Nasal cavity respiratory epithelium epithelial cell of viscerocranial mucosa (primary cell): ENCODE results near the gene ALDH16A1. TPM values are rescaled to one million over a fixed set of nuclear protein-coding genes. Genes with fewer than 3 reads are reported as not detected.

Source experiments
- total RNA-seq: library from RNA; depleted of rRNA; stranded (reverse); fragments of >200 nt; gene quantifications from 2 replicates; pipeline ENCODE4 v1.2.3, GENCODE V29; 2014

ALDH16A1 gene
- 17.7 and 27.3 TPM in 2 replicates for total RNA-seq

GRCh38 chr19:49453013-49453756 is at the start of gene ALDH16A1:
TSS of gene ALDH16A1 (plus strand) at chr19:49453225. CDS start at chr19:49453332, 107 bp downstream.

DNA sequence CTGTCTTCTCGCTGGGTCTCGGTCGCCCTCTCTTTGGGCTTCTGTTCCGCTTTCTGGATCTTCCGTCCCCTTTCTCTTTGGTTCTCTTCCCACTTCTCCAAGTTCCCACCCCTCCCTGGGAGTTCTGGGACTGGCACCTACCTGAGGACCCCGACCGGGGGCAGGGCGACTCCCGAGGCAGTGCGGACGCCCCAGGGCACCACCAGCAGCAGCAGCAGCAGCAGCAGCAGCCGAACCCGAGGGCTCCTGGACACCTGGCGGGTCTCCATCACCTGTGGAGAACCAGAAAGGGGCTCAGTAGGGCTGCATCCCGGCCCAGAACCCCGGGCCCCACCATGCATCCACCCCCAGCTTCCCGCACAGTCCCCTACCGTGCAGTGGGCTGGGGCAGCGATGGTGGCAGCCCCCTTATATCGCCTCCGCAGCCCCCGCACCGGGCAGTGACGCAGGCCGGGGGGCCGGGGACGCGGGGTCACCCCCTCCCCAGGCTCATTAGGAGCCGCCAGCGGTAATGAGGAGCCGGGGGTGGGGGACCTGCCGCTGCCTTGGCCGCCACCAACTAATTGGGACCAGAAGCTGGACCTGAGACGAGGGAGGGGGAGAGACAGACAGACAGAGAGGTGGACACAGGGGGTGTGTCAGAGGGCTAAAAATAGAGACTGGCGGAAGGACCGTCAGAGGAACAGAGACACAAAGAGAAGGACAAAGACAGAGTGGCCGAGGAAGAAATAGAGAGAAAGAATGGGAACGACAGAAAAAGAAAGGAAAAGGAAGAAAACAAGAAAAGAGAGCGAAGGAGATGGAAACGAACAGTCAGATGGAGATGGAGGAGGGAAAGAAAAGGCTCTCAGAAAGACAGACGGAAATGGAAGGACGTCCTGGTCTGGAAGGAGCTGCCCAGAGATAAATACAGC is 29.7 kb upstream of the ALDH16A1 start, which contains the start of gene PTH2:
Gene PTH2, minus strand, starts transcription at position 371 of the 914 bp plus-strand sequence. Its CDS starts 102 bp downstream, at position 269.

GRCh38 chr19:49425178-49425577 is 27.8 kb upstream of the ALDH16A1 start, which contains the start of gene GFY:
TSS of gene GFY (plus strand) at chr19:49425388. CDS start at chr19:49426431, 1,043 bp downstream.

GRCh38 chr19:49441210-49441959 is 11.6 kb upstream of the ALDH16A1 start, which contains the start of gene SLC17A7:
TSS of gene SLC17A7 (minus strand) at chr19:49441527. CDS start at chr19:49441379, 148 bp downstream.

GRCh38 chr19:49451430-49452181 is 1.4 kb upstream of the ALDH16A1 start, which contains the start of gene PIH1D1:
TSS of gene PIH1D1 (minus strand) at chr19:49451814. CDS start at chr19:49451574, 240 bp downstream.

GRCh38 chr19:49473868-49474541 is 21.0 kb downstream of the ALDH16A1 start, which contains the start of gene FLT3LG:
TSS of gene FLT3LG (plus strand) at chr19:49474215. CDS start at chr19:49474640, 425 bp downstream.

GRCh38 chr19:49487277-49488045 is 34.4 kb downstream of the ALDH16A1 start, which contains the start of gene RPL13A:
TSS of gene RPL13A (plus strand) at chr19:49487608. CDS start at chr19:49487630, 22 bp downstream.

Other genes with a start within 250 kb of the ALDH16A1 start
- 0.21 TPM in 1 of 2 replicates, not detected in the other for gene SLC6A16, start 128.0 kb upstream of the ALDH16A1 start, total RNA-seq
- not detected in 2 replicates for gene CD37, start 117.8 kb upstream of the ALDH16A1 start, total RNA-seq
- 7.2 and 21.9 TPM in 2 replicates for gene TEAD2, start 90.8 kb upstream of the ALDH16A1 start, total RNA-seq
- 0.14 and 0.34 TPM in 2 replicates for gene DKKL1, start 89.3 kb upstream of the ALDH16A1 start, total RNA-seq
- not detected in 2 replicates for gene KASH5, start 65.0 kb upstream of the ALDH16A1 start, total RNA-seq
- gene PTH2, start 29.8 kb upstream of the ALDH16A1 start, total RNA-seq = not detected in 2 replicates
- gene GFY, start 27.8 kb upstream of the ALDH16A1 start, total RNA-seq = not detected in 2 replicates
- 0.21 TPM in 1 of 2 replicates, not detected in the other for gene SLC17A7, start 11.7 kb upstream of the ALDH16A1 start, total RNA-seq
- gene PIH1D1, start 1.4 kb upstream of the ALDH16A1 start, total RNA-seq = 69.4 and 70.3 TPM in 2 replicates
- gene FLT3LG, start 21.0 kb downstream of the ALDH16A1 start, total RNA-seq = 0.34 and 1.00 TPM in 2 replicates
- gene RPL13A, start 34.4 kb downstream of the ALDH16A1 start, total RNA-seq = 2,080 and 4,704 TPM in 2 replicates
- gene RPS11, start 43.2 kb downstream of the ALDH16A1 start, total RNA-seq = 1,866 and 3,662 TPM in 2 replicates
- 10.8 and 13.0 TPM in 2 replicates for gene FCGRT, start 59.4 kb downstream of the ALDH16A1 start, total RNA-seq
- gene RCN3, start 74.8 kb downstream of the ALDH16A1 start, total RNA-seq = 0.34 and 0.43 TPM in 2 replicates
- 28.1 and 57.8 TPM in 2 replicates for gene NOSIP, start 127.3 kb downstream of the ALDH16A1 start, total RNA-seq
- gene PRRG2, start 128.1 kb downstream of the ALDH16A1 start, total RNA-seq = 5.4 and 7.9 TPM in 2 replicates
- 1.4 and 7.8 TPM in 2 replicates for gene PRR12, start 138.0 kb downstream of the ALDH16A1 start, total RNA-seq
- 32.1 and 44.4 TPM in 2 replicates for gene RRAS, start 186.9 kb downstream of the ALDH16A1 start, total RNA-seq
- gene SCAF1, start 189.0 kb downstream of the ALDH16A1 start, total RNA-seq = 11.6 and 31.3 TPM in 2 replicates
- 104 and 109 TPM in 2 replicates for gene IRF3, start 212.6 kb downstream of the ALDH16A1 start, total RNA-seq
- 2.7 and 4.4 TPM in 2 replicates for gene BCL2L12, start 212.7 kb downstream of the ALDH16A1 start, total RNA-seq
- gene PRMT1, start 224.0 kb downstream of the ALDH16A1 start, total RNA-seq = 266 and 394 TPM in 2 replicates
- gene ADM5, start 236.4 kb downstream of the ALDH16A1 start, total RNA-seq = under 0.01 and 0.78 TPM in 2 replicates
- 0.21 and 0.34 TPM in 2 replicates for gene CPT1C, start 237.9 kb downstream of the ALDH16A1 start, total RNA-seq